Body of pancreas (tissue), 4 donors: ENCODE data around the gene HYI. TPM values are rescaled to one million over a fixed set of nuclear protein-coding genes. Genes with fewer than 3 reads are reported as not detected.

Experiments used
- ATAC-seq: fragments of 150-250 bp; one replicate; pipeline ENCODE4 v1.9.1; 2016
- DNase-seq, 4 donors: peaks; one replicate each; pipeline ENCODE4 v3.0.0-alpha.2; 2019
- H3K27ac ChIP-seq, 4 donors: fragments of 200-600 bp; sonication (generic); 1 replicate in 3 of 4; 2 replicates in 1 of 4; pipeline versions ENCODE4 v1.5.1 to v1.6.1; 2016 to 2019; ENCODE audit warnings: mild to moderate bottlenecking in 1 of 4, mixed read lengths in 1 of 4, moderate library complexity in 1 of 4
- H3K27me3 ChIP-seq, 2 donors: fragments of 200-600 bp; sonication (generic); one replicate each; pipeline ENCODE4 v1.6.0; 2016; ENCODE audit warnings: mild to moderate bottlenecking in 1 of 2
- H3K36me3 ChIP-seq, 2 donors: fragments of 200-600 bp; sonication (generic); replicated peaks in 1 of 2; 2 replicates each; pipeline ENCODE4 v1.5.1; 2016; ENCODE audit warnings: low read depth in 2 of 2; ENCODE audit not compliant: insufficient read depth in 1 of 2
- H3K4me1 ChIP-seq: fragments of 200-600 bp; sonication (generic); one replicate; pipeline ENCODE4 v1.6.0; 2016
- H3K4me3 ChIP-seq, 2 donors: fragments of 200-600 bp; sonication (generic); 1 replicate in 1 of 2; 2 replicates in 1 of 2; pipeline ENCODE4 v1.5.1; 2016 to 2019
- H3K9me3 ChIP-seq, 3 donors: fragments of 200-600 bp; sonication (generic); 1 replicate in 2 of 3; 2 replicates in 1 of 3; pipeline ENCODE4 v1.5.1; 2016
- POLR2A ChIP-seq, 3 donors: fragments of 450-650 bp; IDR thresholded peaks; one replicate each; pipeline ENCODE4 v1.6.1; 2016; ENCODE audit warnings: antibody characterized with exemption in 3 of 3, mild to moderate bottlenecking in 2 of 3
- WGBS, 2 donors: methylation state at CpG; one replicate each; pipeline ENCODE4 v1.1.5; 2017; 5-methylcytosine and 5-hydroxymethylcytosine counted together
- intact Hi-C: fragments of 100-400 bp; cut with DNase I; formaldehyde crosslinking; loops from one replicate; pipeline ENCODE4 v1.15.1; 2023
- total RNA-seq, 2 donors: library from RNA; depleted of rRNA; stranded (reverse); fragments of >200 nt; gene quantifications; one replicate each; pipeline ENCODE4 v1.1.0, GENCODE V29; 2016
- TF ChIP-seq, protein P1 (sequence below), 7 experiments: fragments of 450-650 bp in 4 of 7; fragments of 200-600 bp in 3 of 7; sonication (generic) in 3 of 7; IDR thresholded peaks; one replicate each; pipeline ENCODE4 v1.5.1; 2016 to 2019; ENCODE audit warnings: antibody characterized with exemption in 7 of 7

HYI gene
- total RNA-seq, 2 donors from 2014 or later = 101 to 157 TPM

DNA sequence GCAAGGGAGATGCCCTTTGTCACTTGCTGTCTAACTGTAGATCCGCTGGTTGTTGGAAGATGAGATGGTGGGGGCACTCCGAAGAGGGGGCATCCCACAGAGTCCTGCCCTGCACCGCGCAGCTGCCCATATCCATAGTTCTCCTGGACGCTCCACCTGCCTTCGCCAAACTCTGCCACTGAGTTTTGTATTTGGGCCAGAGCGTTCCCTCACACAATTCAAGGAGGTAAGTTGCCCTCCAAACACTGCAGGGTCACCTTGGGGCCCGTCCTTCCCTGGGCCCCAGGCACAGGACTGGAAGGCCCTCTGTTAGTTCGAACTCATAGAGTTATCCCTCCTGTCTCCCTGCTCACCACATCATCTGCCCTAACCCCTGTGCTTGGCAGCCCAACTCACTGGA lies 22.1 kb downstream of the HYI start:
- no peaks in the 10 kb centered on the region for H3K4me1 ChIP-seq
- DNase-seq (no peak), ATAC-seq (no peak)
- TF ChIP-seq POLR2A (IDR thresholded peaks at IDR 0.05) = no peak
- TF ChIP-seq, protein P1, sequence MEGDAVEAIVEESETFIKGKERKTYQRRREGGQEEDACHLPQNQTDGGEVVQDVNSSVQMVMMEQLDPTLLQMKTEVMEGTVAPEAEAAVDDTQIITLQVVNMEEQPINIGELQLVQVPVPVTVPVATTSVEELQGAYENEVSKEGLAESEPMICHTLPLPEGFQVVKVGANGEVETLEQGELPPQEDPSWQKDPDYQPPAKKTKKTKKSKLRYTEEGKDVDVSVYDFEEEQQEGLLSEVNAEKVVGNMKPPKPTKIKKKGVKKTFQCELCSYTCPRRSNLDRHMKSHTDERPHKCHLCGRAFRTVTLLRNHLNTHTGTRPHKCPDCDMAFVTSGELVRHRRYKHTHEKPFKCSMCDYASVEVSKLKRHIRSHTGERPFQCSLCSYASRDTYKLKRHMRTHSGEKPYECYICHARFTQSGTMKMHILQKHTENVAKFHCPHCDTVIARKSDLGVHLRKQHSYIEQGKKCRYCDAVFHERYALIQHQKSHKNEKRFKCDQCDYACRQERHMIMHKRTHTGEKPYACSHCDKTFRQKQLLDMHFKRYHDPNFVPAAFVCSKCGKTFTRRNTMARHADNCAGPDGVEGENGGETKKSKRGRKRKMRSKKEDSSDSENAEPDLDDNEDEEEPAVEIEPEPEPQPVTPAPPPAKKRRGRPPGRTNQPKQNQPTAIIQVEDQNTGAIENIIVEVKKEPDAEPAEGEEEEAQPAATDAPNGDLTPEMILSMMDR (IDR thresholded peaks at IDR 0.05) = no peak
- 91 to 95% methylated on average over 9 of the region's 9 CpGs for WGBS, 2 donors
- intact Hi-C loops = no loop called here
- H3K27me3 ChIP-seq = no peaks in the 10 kb centered on the region
- H3K36me3 ChIP-seq = peaks cover 0 to 64% of the 10 kb centered on the region in 2 donors
- H3K9me3 ChIP-seq = no peaks in the 10 kb centered on the region
- no peak overlapping the region for H3K4me3 ChIP-seq
- no peak overlapping the region for H3K27ac ChIP-seq

GRCh38 chr1:43430831-43431230 lies 22.9 kb downstream of the HYI start:
- 94 to 100% methylated on average over 1 to 5 of the region's 5 CpGs for WGBS, 2 donors
- intact Hi-C loops = no loop called here
- H3K36me3 ChIP-seq = peaks cover 0 to 67% of the 10 kb centered on the region in 2 donors
- H3K9me3 ChIP-seq = no peaks in the 10 kb centered on the region
- ATAC-seq (no peak), DNase-seq (no peak)
- no peak overlapping the region for H3K4me3 ChIP-seq
- no peaks in the 10 kb centered on the region for H3K27me3 ChIP-seq
- H3K27ac ChIP-seq = no peak overlapping the region
- no peaks in the 10 kb centered on the region for H3K4me1 ChIP-seq
- TF ChIP-seq POLR2A (IDR thresholded peaks at IDR 0.05) = no peak
- TF ChIP-seq, protein P1 (IDR thresholded peaks at IDR 0.05) = no peak

DNA sequence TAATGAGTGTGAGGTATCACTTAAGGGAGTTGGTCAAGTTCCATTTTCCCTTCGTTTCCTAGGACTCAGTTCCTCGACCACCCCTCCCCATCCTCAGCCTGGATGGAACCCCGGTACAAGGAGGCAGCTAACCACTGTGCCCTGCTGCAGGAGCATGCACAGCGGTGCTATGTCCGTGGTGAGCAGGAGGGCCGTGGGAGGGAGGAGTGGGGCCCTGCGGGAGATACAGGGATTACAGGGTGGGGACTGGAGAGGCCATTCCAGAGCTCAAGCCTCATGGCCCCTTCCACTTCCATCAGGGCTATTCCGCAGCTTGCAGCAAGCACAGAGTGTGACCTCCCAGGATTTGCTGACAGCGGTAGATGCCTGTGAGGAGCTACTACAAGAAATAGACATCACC lies 25.8 kb downstream of the HYI start:
- ATAC-seq (no peak), DNase-seq (no peak)
- Histone ChIP-seq H3K27ac (no peak overlapping the region), H3K36me3 (peaks cover 3 to 71% of the 10 kb centered on the region in 2 donors), H3K27me3 (no peaks in the 10 kb centered on the region), H3K4me1 (no peaks in the 10 kb centered on the region), H3K9me3 (no peaks in the 10 kb centered on the region), H3K4me3 (no peak overlapping the region)
- WGBS, 2 donors = 80 to 90% methylated on average over 4 to 8 of the region's 9 CpGs
- TF ChIP-seq, protein P1 (IDR thresholded peaks at IDR 0.05) = no peak
- no peak for TF ChIP-seq POLR2A (IDR thresholded peaks at IDR 0.05)
- intact Hi-C loops = no loop called here

GRCh38 chr1:43427524-43427923 lies 26.2 kb downstream of the HYI start:
- H3K36me3 ChIP-seq = peaks cover 5 to 67% of the 10 kb centered on the region in 2 donors
- TF ChIP-seq, protein P1 (IDR thresholded peaks at IDR 0.05) = no peak
- TF ChIP-seq POLR2A (IDR thresholded peaks at IDR 0.05) = no peak
- H3K4me1 ChIP-seq = no peaks in the 10 kb centered on the region
- no peaks in the 10 kb centered on the region for H3K9me3 ChIP-seq
- H3K4me3 ChIP-seq = no peak overlapping the region
- no peak overlapping the region for H3K27ac ChIP-seq
- DNase-seq (peak in 3 of 4 donors; percentile 21 to 58 (median 41)), ATAC-seq (no peak)
- 73 to 82% methylated on average over 8 to 13 of the region's 14 CpGs for WGBS, 2 donors
- intact Hi-C loops = no loop called here
- no peaks in the 10 kb centered on the region for H3K27me3 ChIP-seq

GRCh38 chr1:43426221-43426620 lies 27.5 kb downstream of the HYI start:
- Histone ChIP-seq H3K27ac (no peak overlapping the region), H3K9me3 (no peaks in the 10 kb centered on the region), H3K4me3 (no peak overlapping the region), H3K27me3 (no peaks in the 10 kb centered on the region), H3K4me1 (no peaks in the 10 kb centered on the region), H3K36me3 (peaks cover 5 to 66% of the 10 kb centered on the region in 2 donors)
- TF ChIP-seq, protein P1 (IDR thresholded peaks at IDR 0.05) = no peak
- TF ChIP-seq POLR2A (IDR thresholded peaks at IDR 0.05) = no peak
- 85 to 93% methylated on average over 11 of the region's 11 CpGs for WGBS, 2 donors
- ATAC-seq = no peak
- no peak for DNase-seq
- intact Hi-C loops = no loop called here
